HG03521 (cell line): ENCODE data around the gene TLR9.

Experiments used
- ATAC-seq: cut with Tn5 transposase; IDR thresholded peaks from one replicate; pipeline ENCODE4 v1.9.1; 2021; ENCODE audit warnings: mild to moderate bottlenecking, moderate library complexity; ENCODE audit not compliant: unreplicated experiment

TLR9 gene

GRCh38 chr3:52233108-52233591 is 7.7 kb upstream of the TLR9 start:
- no peak for ATAC-seq

GRCh38 chr3:52232279-52233107 is 7.0 kb upstream of the TLR9 start:
- ATAC-seq, result no peak

GRCh38 chr3:52231502-52232278 is 6.2 kb upstream of the TLR9 start:
- no peak for ATAC-seq

GRCh38 chr3:52230889-52231499 is 5.5 kb upstream of the TLR9 start:
- ATAC-seq, result no peak

GRCh38 chr3:52230461-52230860 is 5.0 kb upstream of the TLR9 start:
- no peak for ATAC-seq

GRCh38 chr3:52229656-52230055 is 4.2 kb upstream of the TLR9 start:
- no peak for ATAC-seq

- no peak for ATAC-seq
Observed at GRCh38 chr3:52228751-52229291, 3.4 kb upstream of the TLR9 start.

GRCh38 chr3:52228266-52228665 is 2.8 kb upstream of the TLR9 start:
- no peak for ATAC-seq

GRCh38 chr3:52227766-52228165 is 2.3 kb upstream of the TLR9 start:
- ATAC-seq, result no peak

- no peak for ATAC-seq
Observed at GRCh38 chr3:52227117-52227516, 1.7 kb upstream of the TLR9 start.

GRCh38 chr3:52226229-52226817 is 878 bp upstream of the TLR9 start:
- ATAC-seq, result no peak

- no peak for ATAC-seq
Observed at GRCh38 chr3:52223449-52224408, 1.7 kb downstream of the TLR9 start.

GRCh38 chr3:52222319-52223221 is 2.9 kb downstream of the TLR9 start:
- ATAC-seq, result no peak

GRCh38 chr3:52221563-52222318 is 3.7 kb downstream of the TLR9 start:
- ATAC-seq, result no peak

GRCh38 chr3:52221141-52221562 is 4.3 kb downstream of the TLR9 start:
- no peak for ATAC-seq

- ATAC-seq, result peak; percentile 44
Observed at GRCh38 chr3:52220380-52221026, 4.9 kb downstream of the TLR9 start.

GRCh38 chr3:52218937-52219650 is 6.4 kb downstream of the TLR9 start:
- ATAC-seq, result no peak
